Measurements from ENCODE around the gene ADAMTSL3. TPM values are rescaled to one million over a fixed set of nuclear protein-coding genes. Genes with fewer than 3 reads are reported as not detected.
"Not testable (repeated sequence)": the region's sequence is repeated elsewhere in the genome, so short reads cannot be mapped to it uniquely, and the experiment has no call there.

The ADAMTSL3 gene
- total and polyA plus RNA-seq, 3 donors from 2014 or later, result 8.6 to 16.4 (median 9.4) TPM

DNA sequence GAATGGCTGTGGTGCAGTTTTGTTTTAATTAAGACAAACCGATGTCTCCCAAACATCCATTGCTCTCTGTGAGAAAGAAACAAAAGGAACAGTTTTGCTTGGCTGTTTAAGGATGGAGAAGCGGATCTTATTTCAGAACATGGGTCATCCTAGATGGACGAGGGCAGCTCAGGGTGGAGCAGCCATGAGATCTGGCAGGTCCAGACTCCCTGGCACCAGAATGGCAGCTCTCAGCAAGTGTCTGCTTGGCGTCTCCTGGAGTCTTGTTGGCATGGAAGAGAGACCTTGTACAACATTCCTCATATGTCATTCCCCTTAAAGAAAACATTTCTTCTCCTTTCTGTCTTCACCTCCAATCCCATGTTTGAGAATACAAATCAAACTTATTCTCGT, 93.8 kb downstream of the ADAMTSL3 start:
- intact Hi-C loops (cut with DNase I; ENCODE audit: low total_unique reads), result no loop called here
- no peak overlapping the region for H3K4me3 ChIP-seq

DNA sequence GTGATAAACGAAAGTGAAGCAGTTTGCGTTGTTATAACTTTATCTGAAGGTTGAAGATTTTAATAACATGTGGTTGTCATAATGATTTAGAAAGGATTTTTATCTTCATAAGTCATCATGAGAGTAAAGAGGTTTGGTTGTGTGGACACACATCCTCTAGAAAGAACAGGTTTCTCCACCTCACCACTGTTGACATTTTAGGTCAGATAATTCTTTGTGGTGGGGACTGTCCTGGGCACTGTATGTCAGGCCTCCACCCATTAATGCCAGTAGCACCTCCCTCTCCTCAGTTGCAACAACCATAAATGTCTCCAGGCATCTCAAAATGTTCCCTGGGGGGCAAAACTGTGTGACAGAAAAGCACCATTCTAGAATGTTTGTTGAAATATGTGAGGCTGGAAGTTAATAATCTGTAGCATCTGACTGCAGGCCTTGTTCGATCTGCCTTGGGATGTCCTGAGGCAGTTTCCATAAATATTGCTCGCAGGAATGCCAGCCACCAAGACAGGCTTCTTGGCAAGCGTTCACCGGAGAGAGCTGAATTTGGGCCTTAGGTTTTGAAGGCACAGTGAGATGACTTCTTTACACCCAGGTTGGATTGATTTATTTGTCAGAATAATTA, 100.1 kb downstream of the ADAMTSL3 start:
- H3K27ac ChIP-seq, result no peak overlapping the region
- DNase-seq, result no peak
- H3K36me3 ChIP-seq (ENCODE audit: low read depth, missing control alignments), result no peaks in the 10 kb centered on the region
- H3K4me1 ChIP-seq, result no peaks in the 10 kb centered on the region
- intact Hi-C loops (cut with DNase I; ENCODE audit: low total_unique reads), result no loop called here
- H3K27me3 ChIP-seq, result no peaks in the 10 kb centered on the region
- no peak overlapping the region for H3K4me3 ChIP-seq
- no peaks in the 10 kb centered on the region for H3K9me3 ChIP-seq
- TF ChIP-seq POLR2A (IDR thresholded peaks at IDR 0.05), result no peak
- TF ChIP-seq, protein P1, sequence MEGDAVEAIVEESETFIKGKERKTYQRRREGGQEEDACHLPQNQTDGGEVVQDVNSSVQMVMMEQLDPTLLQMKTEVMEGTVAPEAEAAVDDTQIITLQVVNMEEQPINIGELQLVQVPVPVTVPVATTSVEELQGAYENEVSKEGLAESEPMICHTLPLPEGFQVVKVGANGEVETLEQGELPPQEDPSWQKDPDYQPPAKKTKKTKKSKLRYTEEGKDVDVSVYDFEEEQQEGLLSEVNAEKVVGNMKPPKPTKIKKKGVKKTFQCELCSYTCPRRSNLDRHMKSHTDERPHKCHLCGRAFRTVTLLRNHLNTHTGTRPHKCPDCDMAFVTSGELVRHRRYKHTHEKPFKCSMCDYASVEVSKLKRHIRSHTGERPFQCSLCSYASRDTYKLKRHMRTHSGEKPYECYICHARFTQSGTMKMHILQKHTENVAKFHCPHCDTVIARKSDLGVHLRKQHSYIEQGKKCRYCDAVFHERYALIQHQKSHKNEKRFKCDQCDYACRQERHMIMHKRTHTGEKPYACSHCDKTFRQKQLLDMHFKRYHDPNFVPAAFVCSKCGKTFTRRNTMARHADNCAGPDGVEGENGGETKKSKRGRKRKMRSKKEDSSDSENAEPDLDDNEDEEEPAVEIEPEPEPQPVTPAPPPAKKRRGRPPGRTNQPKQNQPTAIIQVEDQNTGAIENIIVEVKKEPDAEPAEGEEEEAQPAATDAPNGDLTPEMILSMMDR (IDR thresholded peaks at IDR 0.05), result no peak
- WGBS, 2 donors, result 89 to 92% methylated on average over 6 of the region's 6 CpGs

More for the DNA sequence above, 93.8 kb downstream of the ADAMTSL3 start:
- no peak for TF ChIP-seq POLR2A (IDR thresholded peaks at IDR 0.05)
- TF ChIP-seq, protein P1 (IDR thresholded peaks at IDR 0.05), result no peak
- Histone ChIP-seq H3K9me3 (no peaks in the 10 kb centered on the region), H3K36me3 (ENCODE audit: low read depth, missing control alignments) (no peaks in the 10 kb centered on the region), H3K27ac (no peak overlapping the region), H3K4me1 (no peaks in the 10 kb centered on the region), H3K27me3 (no peaks in the 10 kb centered on the region)
- WGBS, 2 donors, result 62 to 64% methylated on average over 5 of the region's 5 CpGs
- no peak for DNase-seq

DNA sequence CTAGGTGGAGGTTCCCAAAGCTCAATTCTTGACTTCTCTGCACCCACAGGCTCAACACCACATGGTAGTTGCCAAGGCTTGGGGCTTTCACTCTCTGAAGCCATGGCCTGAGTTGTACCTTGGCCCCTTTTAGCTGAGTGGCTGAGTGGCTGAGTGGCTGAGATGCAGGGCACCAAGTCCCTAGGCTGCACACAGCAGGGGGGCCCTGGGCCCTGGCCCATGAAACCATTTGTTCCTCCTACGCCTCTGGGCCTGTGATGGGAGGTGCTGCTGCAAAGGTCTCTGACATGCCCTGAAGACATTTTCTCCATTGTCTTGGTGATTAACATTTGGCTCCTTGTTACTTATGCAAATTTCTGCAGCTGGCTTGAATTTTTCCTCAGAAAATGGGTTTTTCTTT, 103.4 kb downstream of the ADAMTSL3 start:
- H3K27me3 ChIP-seq; intact Hi-C loops (cut with DNase I; ENCODE audit: low total_unique reads); H3K27ac ChIP-seq; H3K4me3 ChIP-seq; DNase-seq; H3K9me3 ChIP-seq; H3K36me3 ChIP-seq (ENCODE audit: low read depth, missing control alignments); H3K4me1 ChIP-seq: not testable (repeated sequence)
- 89 to 100% methylated on average over 1 of the region's 1 CpG for WGBS, 2 donors

DNA sequence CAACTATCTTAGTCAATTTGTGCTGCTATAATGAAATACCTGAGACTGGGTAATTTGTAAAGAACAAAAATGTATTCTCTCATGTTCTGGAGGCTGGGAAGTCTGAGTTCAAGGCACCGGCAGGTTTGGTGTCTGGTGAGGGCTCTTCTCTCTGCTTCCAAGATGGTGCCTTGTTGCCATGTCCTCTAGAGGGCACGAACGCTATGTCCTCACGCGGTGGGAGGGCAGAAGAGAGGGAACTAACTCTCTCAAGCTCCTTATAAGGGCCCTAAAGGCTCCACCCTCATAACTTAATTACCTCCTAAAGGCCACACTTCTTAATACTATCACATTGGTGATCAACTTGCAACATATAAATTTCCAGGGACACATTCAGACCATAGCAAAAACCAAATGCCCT, 108.4 kb downstream of the ADAMTSL3 start:
- intact Hi-C loops (cut with DNase I; ENCODE audit: low total_unique reads), result no loop called here
- no peaks in the 10 kb centered on the region for H3K9me3 ChIP-seq
- H3K27me3 ChIP-seq, result no peaks in the 10 kb centered on the region
- WGBS, 2 donors, result 90 to 95% methylated on average over 5 of the region's 5 CpGs
- TF ChIP-seq, protein P1 (IDR thresholded peaks at IDR 0.05), result no peak
- no peaks in the 10 kb centered on the region for H3K4me1 ChIP-seq
- no peak overlapping the region for H3K4me3 ChIP-seq
- H3K36me3 ChIP-seq (ENCODE audit: low read depth, missing control alignments), result no peaks in the 10 kb centered on the region
- H3K27ac ChIP-seq, result no peak overlapping the region
- no peak for DNase-seq

DNA sequence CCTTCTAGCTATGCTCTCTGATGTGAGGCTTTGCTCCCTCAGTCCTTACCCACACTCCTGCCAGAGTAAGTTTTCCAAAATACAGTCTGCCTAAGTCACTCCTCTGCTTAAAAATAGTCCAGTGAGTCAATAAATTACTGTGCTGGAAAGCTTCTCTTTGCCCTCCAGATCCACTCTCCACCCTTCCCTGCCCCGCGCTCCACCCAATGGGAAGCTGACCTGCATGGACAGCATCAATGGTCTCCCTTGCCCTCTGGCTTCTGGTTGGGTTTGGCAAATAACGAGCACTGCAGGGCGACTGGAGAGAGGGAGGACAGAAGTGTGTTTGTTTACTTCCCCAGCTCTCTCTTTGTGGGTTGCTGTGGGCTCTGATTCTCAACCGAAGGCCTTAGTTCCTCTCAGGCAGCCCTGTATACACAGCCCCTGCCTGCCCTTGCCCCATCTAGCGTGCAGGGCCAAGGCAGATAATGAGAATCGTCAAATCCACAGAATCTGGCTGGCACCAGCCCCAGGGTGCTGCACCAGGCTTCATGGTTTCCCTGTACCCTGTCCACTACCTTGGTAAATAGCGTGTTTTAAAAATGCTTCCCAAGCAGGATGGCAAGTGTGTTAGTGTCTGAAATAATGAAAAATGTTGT, 110.4 kb downstream of the ADAMTSL3 start:
- Histone ChIP-seq H3K27ac (no peak overlapping the region), H3K9me3 (no peaks in the 10 kb centered on the region), H3K4me1 (no peaks in the 10 kb centered on the region), H3K27me3 (no peaks in the 10 kb centered on the region), H3K36me3 (ENCODE audit: low read depth, missing control alignments) (no peaks in the 10 kb centered on the region), H3K4me3 (no peak overlapping the region)
- no peak for DNase-seq
- intact Hi-C loops (cut with DNase I; ENCODE audit: low total_unique reads), result no loop called here
- no peak for TF ChIP-seq POLR2A (IDR thresholded peaks at IDR 0.05)
- TF ChIP-seq, protein P1 (IDR thresholded peaks at IDR 0.05), result no peak
- WGBS, 2 donors, result 73 to 88% methylated on average over 8 of the region's 8 CpGs
